Naive thymus-derived CD8-positive, alpha-beta T cell (primary cell): ENCODE results near the gene ABCD1. TPM values are rescaled to one million over a fixed set of nuclear protein-coding genes. Genes with fewer than 3 reads are reported as not detected.

ENCODE experiments used
- ATAC-seq, 2 donors: fragments of 150-1000 bp; cut with Tn5 transposase in 1 of 2; sonication (Bioruptor Pico), chemical (Tn5 transposase) in 1 of 2; 1 replicate in 1 of 2; 2 replicates in 1 of 2; pipeline ENCODE4 v1.10.0; 2021; ENCODE audit warnings: mild to moderate bottlenecking in 2 of 2, moderate library complexity in 2 of 2
- POLR2A ChIA-PET: fragments of 350-600 bp; sonication (Branson Sonifier 250); formaldehyde crosslinking; loops from one replicate; lab custom pipeline; 2021; ENCODE audit warnings: antibody characterized with exemption; lab: Charles Lee
- DNase-seq, 10 donors: peaks; one replicate each; pipeline versions ENCODE4 v3.0.0 to v3.0.0-alpha.2; 2020 to 2022
- H3K27ac Mint-ChIP-seq, 10 donors: one replicate each; pipeline ENCODE4 v1.8.0; 2020 to 2022; ENCODE audit warnings: mild to moderate bottlenecking in 10 of 10, mixed read lengths in 10 of 10, moderate library complexity in 4 of 10, inconsistent platforms in 1 of 10
- H3K27me3 Mint-ChIP-seq, 5 donors: one replicate each; pipeline ENCODE4 v1.8.0; 2021 to 2022; ENCODE audit warnings: mixed read lengths in 5 of 5
- H3K36me3 Mint-ChIP-seq, 3 donors: one replicate each; pipeline ENCODE4 v1.8.0; 2020 to 2022; ENCODE audit warnings: mixed read lengths in 3 of 3, mild to moderate bottlenecking in 2 of 3, inconsistent platforms in 1 of 3
- H3K4me1 Mint-ChIP-seq, 4 donors: one replicate each; pipeline ENCODE4 v1.8.0; 2021 to 2022; ENCODE audit warnings: mixed read lengths in 4 of 4
- H3K4me3 Mint-ChIP-seq, 10 donors: one replicate each; pipeline ENCODE4 v1.8.0; 2020 to 2022; ENCODE audit warnings: mild to moderate bottlenecking in 10 of 10, mixed read lengths in 10 of 10, moderate library complexity in 6 of 10, inconsistent platforms in 1 of 10
- H3K9me3 Mint-ChIP-seq, 9 donors: one replicate each; pipeline ENCODE4 v1.8.0; 2020 to 2022; ENCODE audit warnings: mixed read lengths in 9 of 9, mild to moderate bottlenecking in 3 of 9, inconsistent platforms in 1 of 9, moderate library complexity in 1 of 9
- polyA plus RNA-seq, 3 donors: library from polyadenylated mRNA; unstranded; fragments of 300-500 nt; fragmentation: Illumina TruSeq; gene quantifications; one replicate each; pipeline ENCODE4 v1.2.3, GENCODE V29; 2021
- total RNA-seq, 8 experiments: library from RNA in 2 of 8; stranded (reverse) in 2 of 8; gene quantifications; one replicate each; pipeline ENCODE4 v1.2.3 and lab custom pipeline; 2021 to 2026

Gene ABCD1
- total and polyA plus RNA-seq, 5 experiments from 2014 or later: 1.1 to 7.3 (median 2.1) TPM

GRCh38 chrX:153763989-153764755 lies 39.5 kb downstream of the ABCD1 start, which contains the start of gene PLXNB3:
TSS of gene PLXNB3 (plus strand) at chrX:153764249. CDS start at chrX:153765536, 1,287 bp downstream.
- POLR2A ChIA-PET: interaction anchor here (0.8 kb wide), 1 partner anchor 161 kb away, joined by 3 read pairs; no protein-coding TSS in a partner anchor
- H3K9me3 Mint-ChIP-seq: no peaks in the 10 kb centered on the region

GRCh38 chrX:153764786-153765137 lies 40.1 kb downstream of the ABCD1 start:
- H3K9me3 Mint-ChIP-seq: no peaks in the 10 kb centered on the region
- H3K27me3 Mint-ChIP-seq: no peaks in the 10 kb centered on the region
- DNase-seq (no peak), ATAC-seq (no peak)
- H3K27ac Mint-ChIP-seq: no peak overlapping the region
- peaks cover 8 to 22% (median 17%) of the 10 kb centered on the region in 4 donors for H3K4me1 Mint-ChIP-seq
- H3K36me3 Mint-ChIP-seq: no peaks in the 10 kb centered on the region
- H3K4me3 Mint-ChIP-seq: no peak overlapping the region
- POLR2A ChIA-PET: interaction anchor here (0.8 kb wide), 1 partner anchor 160 kb away, joined by 3 read pairs; no protein-coding TSS in a partner anchor

More at GRCh38 chrX:153763989-153764755, 39.5 kb downstream of the ABCD1 start, which contains the start of gene PLXNB3:
- peak within 1 kb of the TSS in 1 of 10 donors; percentile 58 for H3K4me3 Mint-ChIP-seq
- ATAC-seq (peak; percentile 87 to 90), DNase-seq (peak; percentile 54 to 84 (median 70))
- H3K4me1 Mint-ChIP-seq: peaks cover 8 to 22% (median 17%) of the 10 kb centered on the region in 4 donors
- H3K36me3 Mint-ChIP-seq: no peaks in the 10 kb centered on the region
- no peaks in the 10 kb centered on the region for H3K27me3 Mint-ChIP-seq
- H3K27ac Mint-ChIP-seq: peak within 1 kb of the TSS in 2 of 10 donors; percentile 8 to 74

DNA sequence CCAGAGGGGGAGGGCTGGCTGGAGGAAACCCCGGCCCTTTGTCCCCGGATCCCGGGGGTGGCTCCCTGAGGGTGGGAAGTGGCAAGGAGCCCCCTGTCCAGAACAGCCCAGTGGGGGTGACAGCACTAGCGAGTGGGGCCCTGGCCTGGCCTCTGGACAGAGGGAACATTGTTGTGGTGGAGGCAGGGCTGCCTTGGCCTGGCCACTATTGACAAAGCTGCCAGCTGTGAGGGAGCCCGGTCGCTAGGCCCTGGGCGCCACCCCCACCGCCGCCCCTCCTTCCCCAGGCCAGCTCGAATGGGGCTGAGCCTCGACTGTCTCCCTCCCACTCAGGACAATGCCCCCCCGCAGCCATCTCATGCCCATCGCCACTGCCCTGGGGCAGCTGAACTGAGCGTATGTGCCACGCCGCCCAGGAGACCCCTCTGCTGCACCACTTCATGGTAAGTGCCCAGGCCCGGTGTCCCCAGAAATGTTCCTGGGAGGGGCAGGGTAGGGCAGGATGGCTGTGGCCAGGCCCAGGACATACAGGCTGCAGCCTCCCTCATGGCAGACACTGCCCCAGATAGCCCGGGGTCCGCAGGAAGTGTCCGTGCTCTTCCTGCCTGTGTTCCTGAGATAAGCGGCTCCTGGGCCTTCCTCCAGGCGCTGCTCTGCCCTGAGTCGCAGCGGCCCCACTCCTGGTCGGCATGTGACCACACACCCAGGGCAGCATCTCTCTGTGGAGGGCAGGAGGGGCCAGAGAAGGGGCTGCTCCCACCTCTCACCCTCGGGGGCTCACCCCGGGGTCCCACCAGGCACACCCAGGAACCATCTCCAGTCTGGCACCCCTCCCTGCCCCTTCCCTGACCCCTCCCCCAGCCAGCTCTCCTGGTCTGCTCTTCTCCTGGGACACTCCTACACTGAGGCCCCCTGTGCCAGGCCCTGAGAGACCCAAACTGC lies 40.8 kb downstream of the ABCD1 start:
- H3K27me3 Mint-ChIP-seq: no peaks in the 10 kb centered on the region
- H3K27ac Mint-ChIP-seq: no peak overlapping the region
- DNase-seq: no peak

DNA sequence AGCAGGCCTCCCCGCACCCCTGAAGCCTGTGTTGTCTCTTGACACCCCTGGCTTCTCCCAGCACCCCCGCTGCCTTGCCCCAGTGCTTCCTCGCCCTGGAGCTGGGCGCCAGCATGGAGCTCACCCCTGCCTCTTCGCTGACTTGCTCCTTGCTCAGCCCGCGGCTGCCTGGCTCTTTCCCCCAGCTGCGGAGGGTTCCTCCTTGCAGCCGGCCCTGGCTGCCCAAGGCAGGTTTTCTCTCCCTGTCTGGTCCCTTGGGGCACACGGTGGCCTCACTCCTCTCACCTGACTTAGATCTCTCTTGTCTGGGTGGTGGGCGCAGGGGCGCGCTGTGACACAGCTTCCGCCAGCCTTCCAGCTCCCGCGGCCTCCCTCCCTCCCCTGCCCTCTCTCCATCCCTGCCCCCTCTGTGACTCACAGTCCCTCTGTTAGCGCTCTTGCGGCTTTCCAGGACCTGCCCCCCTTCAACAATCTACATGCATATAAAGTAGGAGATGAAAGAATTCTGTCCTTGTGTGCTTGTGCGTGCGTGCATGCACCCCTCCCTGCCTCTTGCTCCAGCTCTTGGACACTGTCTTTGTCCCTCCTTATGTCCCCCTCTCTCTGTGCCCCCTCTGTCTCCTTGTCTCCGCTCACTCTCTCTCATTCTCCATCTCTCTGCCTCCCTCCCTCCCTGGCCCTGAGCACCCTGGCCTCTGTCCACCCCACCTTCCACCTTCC lies 41.6 kb downstream of the ABCD1 start:
- DNase-seq (peak in 3 of 10 donors; percentile 9 to 12 (median 10)), ATAC-seq (peak; percentile 58 to 61)
- H3K27ac Mint-ChIP-seq: peak overlapping the region in 1 of 10 donors; percentile 78
- H3K27me3 Mint-ChIP-seq: no peaks in the 10 kb centered on the region
- H3K36me3 Mint-ChIP-seq: no peaks in the 10 kb centered on the region
- H3K9me3 Mint-ChIP-seq: no peaks in the 10 kb centered on the region
- POLR2A ChIA-PET: interaction anchor here (1.5 kb wide), 1 partner anchor 182 kb away, joined by 3 read pairs; no protein-coding TSS in a partner anchor
- peaks cover 8 to 22% (median 17%) of the 10 kb centered on the region in 4 donors for H3K4me1 Mint-ChIP-seq
- peak overlapping the region in 5 of 10 donors; percentile 22 to 36 (median 30) for H3K4me3 Mint-ChIP-seq

More for the DNA sequence above, 40.8 kb downstream of the ABCD1 start:
- POLR2A ChIA-PET: interaction anchor here (1.5 kb wide), 1 partner anchor 182 kb away, joined by 3 read pairs; no protein-coding TSS in a partner anchor
- Mint-ChIP-seq H3K4me1 (peaks cover 8 to 22% (median 17%) of the 10 kb centered on the region in 4 donors), H3K9me3 (no peaks in the 10 kb centered on the region), H3K4me3 (no peak overlapping the region), H3K36me3 (no peaks in the 10 kb centered on the region)
- no peak for ATAC-seq

- no peak for DNase-seq
- POLR2A ChIA-PET: interaction anchor here (1.5 kb wide), 1 partner anchor 181 kb away, joined by 3 read pairs; no protein-coding TSS in a partner anchor
- H3K27me3 Mint-ChIP-seq: no peaks in the 10 kb centered on the region
- peak overlapping the region in 3 of 10 donors; percentile 30 to 41 (median 36) for H3K4me3 Mint-ChIP-seq
- H3K36me3 Mint-ChIP-seq: no peaks in the 10 kb centered on the region
- no peak for ATAC-seq
- H3K9me3 Mint-ChIP-seq: no peaks in the 10 kb centered on the region
- H3K4me1 Mint-ChIP-seq: peaks cover 8 to 22% (median 17%) of the 10 kb centered on the region in 4 donors
- H3K27ac Mint-ChIP-seq: no peak overlapping the region
Observed at GRCh38 chrX:153766871-153767673, 42.4 kb downstream of the ABCD1 start.

- Mint-ChIP-seq H3K9me3 (no peaks in the 10 kb centered on the region), H3K27me3 (no peaks in the 10 kb centered on the region), H3K4me1 (peaks cover 8 to 22% (median 17%) of the 10 kb centered on the region in 4 donors), H3K36me3 (no peaks in the 10 kb centered on the region), H3K4me3 (peak overlapping the region in 2 of 10 donors; percentile 61 to 62), H3K27ac (peak overlapping the region in 1 of 10 donors; percentile 66)
- DNase-seq: no peak
- POLR2A ChIA-PET: no interaction called here
- no peak for ATAC-seq
Observed at GRCh38 chrX:153767674-153768055, 43.0 kb downstream of the ABCD1 start.

DNA sequence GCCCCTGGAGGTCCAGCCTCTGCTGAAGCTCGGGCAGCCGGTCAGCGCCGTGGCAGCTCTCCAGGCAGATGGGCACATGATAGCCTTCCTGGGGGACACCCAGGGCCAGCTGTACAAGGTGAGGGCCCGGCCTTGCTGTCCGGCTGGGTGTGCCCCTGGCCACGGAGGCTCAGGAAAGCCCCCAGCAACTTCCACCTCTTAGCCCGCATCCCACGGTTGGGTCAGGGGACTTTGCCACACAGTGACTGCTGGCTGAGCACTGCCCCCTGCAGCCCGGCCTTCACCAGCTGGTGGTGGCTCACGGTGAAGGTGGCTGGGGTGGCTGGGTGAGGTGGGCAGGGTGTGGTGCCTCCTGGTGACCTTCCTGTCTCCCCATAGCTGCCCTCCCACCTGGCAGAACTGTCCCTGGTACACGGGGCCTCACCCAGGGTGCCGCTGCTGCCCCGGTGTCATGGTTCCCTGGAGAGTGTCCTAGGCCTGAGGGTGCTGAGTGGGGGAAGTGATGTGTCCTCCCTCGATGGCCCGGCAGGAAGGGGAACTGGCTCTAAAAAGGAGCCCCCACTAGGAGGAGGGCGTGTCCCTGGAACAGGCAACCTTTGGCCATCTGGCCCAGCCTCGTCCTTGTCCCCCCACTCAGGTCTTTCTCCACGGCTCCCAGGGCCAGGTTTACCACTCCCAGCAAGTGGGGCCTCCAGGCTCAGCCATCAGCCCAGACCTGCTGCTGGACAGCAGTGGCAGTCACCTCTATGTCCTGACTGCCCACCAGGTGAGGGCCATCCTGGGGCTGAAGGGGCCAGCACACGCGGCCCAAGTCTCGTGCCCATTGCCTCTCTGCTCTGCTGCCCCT lies 43.9 kb downstream of the ABCD1 start:
- POLR2A ChIA-PET: interaction anchor here (0.6 kb wide), 1 partner anchor 183 kb away, joined by 3 read pairs; no protein-coding TSS in a partner anchor
- H3K27me3 Mint-ChIP-seq: no peaks in the 10 kb centered on the region
- ATAC-seq: no peak

GRCh38 chrX:153769158-153769864 lies 44.7 kb downstream of the ABCD1 start:
- Mint-ChIP-seq H3K9me3 (no peaks in the 10 kb centered on the region), H3K36me3 (no peaks in the 10 kb centered on the region), H3K4me1 (peaks cover 5 to 16% (median 13%) of the 10 kb centered on the region in 4 donors), H3K27ac (peak overlapping the region in 1 of 10 donors; percentile 15), H3K4me3 (no peak overlapping the region), H3K27me3 (no peaks in the 10 kb centered on the region)
- POLR2A ChIA-PET: interaction anchor here (0.6 kb wide), 1 partner anchor 182 kb away, joined by 3 read pairs; no protein-coding TSS in a partner anchor
- ATAC-seq (no peak), DNase-seq (no peak)

More for the DNA sequence above, 43.9 kb downstream of the ABCD1 start:
- Mint-ChIP-seq H3K9me3 (no peaks in the 10 kb centered on the region), H3K36me3 (no peaks in the 10 kb centered on the region), H3K4me1 (peaks cover 8 to 22% (median 17%) of the 10 kb centered on the region in 4 donors), H3K27ac (peak overlapping the region in 4 of 10 donors; percentile 41 to 70 (median 57)), H3K4me3 (peak overlapping the region in 4 of 10 donors; percentile 59 to 62 (median 60))
- DNase-seq: no peak

- Mint-ChIP-seq H3K27me3 (no peaks in the 10 kb centered on the region), H3K9me3 (no peaks in the 10 kb centered on the region), H3K27ac (peak overlapping the region in 1 of 10 donors; percentile 18), H3K4me3 (no peak overlapping the region), H3K4me1 (peaks cover 5 to 16% (median 13%) of the 10 kb centered on the region in 4 donors), H3K36me3 (no peaks in the 10 kb centered on the region)
- POLR2A ChIA-PET: no interaction called here
- no peak for ATAC-seq
- no peak for DNase-seq
Observed at GRCh38 chrX:153769865-153770600, 45.4 kb downstream of the ABCD1 start.
